ENCODE results near the gene EBNA1BP2.
A peak's percentile ranks its signal among the peaks of the same experiment; 100 is the strongest.
"Not testable (repeated sequence)": the region's sequence is repeated elsewhere in the genome, so short reads cannot be mapped to it uniquely, and the experiment has no call there.

Gene EBNA1BP2

GRCh38 chr1:43171312-43171875 is 696 bp downstream of the EBNA1BP2 start:
- no peak for DNase-seq

- no peak for DNase-seq
Measured at GRCh38 chr1:43165765-43166164, 6.3 kb downstream of the EBNA1BP2 start.

- no peak for DNase-seq
Measured at GRCh38 chr1:43165162-43165561, 6.9 kb downstream of the EBNA1BP2 start.

GRCh38 chr1:43156026-43156425 is 16.1 kb downstream of the EBNA1BP2 start:
- no peak for DNase-seq

GRCh38 chr1:43153443-43153842 is 18.6 kb downstream of the EBNA1BP2 start:
- no peak for DNase-seq

- DNase-seq: no peak
Measured at GRCh38 chr1:43152866-43153265, 19.2 kb downstream of the EBNA1BP2 start.

- DNase-seq: no peak
Measured at GRCh38 chr1:43149889-43150288, 22.2 kb downstream of the EBNA1BP2 start.

GRCh38 chr1:43147625-43148327 is 24.3 kb downstream of the EBNA1BP2 start:
- peak in 2 of 3 donors; percentile 18 to 22 for DNase-seq

GRCh38 chr1:43144237-43144636 is 27.9 kb downstream of the EBNA1BP2 start:
- no peak for DNase-seq

- DNase-seq: peak in 2 of 3 donors; percentile 14 to 17
Measured at GRCh38 chr1:43143441-43143888, 28.6 kb downstream of the EBNA1BP2 start.

- DNase-seq: no peak
Measured at GRCh38 chr1:43140583-43140982, 31.5 kb downstream of the EBNA1BP2 start.

- DNase-seq: no peak
Measured at GRCh38 chr1:43140010-43140409, 32.1 kb downstream of the EBNA1BP2 start.

GRCh38 chr1:43139295-43139694 is 32.8 kb downstream of the EBNA1BP2 start:
- not testable (repeated sequence) for DNase-seq

- no peak for DNase-seq
Measured at GRCh38 chr1:43137445-43138052, 34.5 kb downstream of the EBNA1BP2 start.

- DNase-seq: no peak
Measured at GRCh38 chr1:43135857-43136781, 36.0 kb downstream of the EBNA1BP2 start.

GRCh38 chr1:43134640-43135039 is 37.5 kb downstream of the EBNA1BP2 start:
- DNase-seq: no peak

- DNase-seq: no peak
Measured at GRCh38 chr1:43134068-43134467, 38.0 kb downstream of the EBNA1BP2 start.

- DNase-seq: no peak
Measured at GRCh38 chr1:43129426-43129825, 42.7 kb downstream of the EBNA1BP2 start.

- DNase-seq: no peak
Measured at GRCh38 chr1:43128816-43129215, 43.3 kb downstream of the EBNA1BP2 start.

GRCh38 chr1:43123031-43123430 is 49.1 kb downstream of the EBNA1BP2 start:
- no peak for DNase-seq

GRCh38 chr1:43121256-43121900 is 50.7 kb downstream of the EBNA1BP2 start:
- peak in 1 of 3 donors; percentile 0 for DNase-seq

- not testable (repeated sequence) for DNase-seq
Measured at GRCh38 chr1:43119928-43120586, 52.0 kb downstream of the EBNA1BP2 start.
